HG02571 (cell line): Measurements from ENCODE around the gene PNPLA7.
"Not testable (repeated sequence)": the region's sequence is repeated elsewhere in the genome, so short reads cannot be mapped to it uniquely, and the experiment has no call there.

Experiments
- ATAC-seq: cut with Tn5 transposase; IDR thresholded peaks from one replicate; pipeline ENCODE4 v1.9.1; 2021; ENCODE audit warnings: mild to moderate bottlenecking, moderate library complexity; ENCODE audit not compliant: unreplicated experiment

The PNPLA7 gene

GRCh38 chr9:137550231-137550621 is at the start of gene PNPLA7:
Gene PNPLA7 (minus strand): TSS chr9:137550402. CDS start chr9:137550197, 205 bp downstream.
- ATAC-seq: no peak

GRCh38 chr9:137598943-137599342 is 48.7 kb upstream of the PNPLA7 start:
- no peak for ATAC-seq

DNA sequence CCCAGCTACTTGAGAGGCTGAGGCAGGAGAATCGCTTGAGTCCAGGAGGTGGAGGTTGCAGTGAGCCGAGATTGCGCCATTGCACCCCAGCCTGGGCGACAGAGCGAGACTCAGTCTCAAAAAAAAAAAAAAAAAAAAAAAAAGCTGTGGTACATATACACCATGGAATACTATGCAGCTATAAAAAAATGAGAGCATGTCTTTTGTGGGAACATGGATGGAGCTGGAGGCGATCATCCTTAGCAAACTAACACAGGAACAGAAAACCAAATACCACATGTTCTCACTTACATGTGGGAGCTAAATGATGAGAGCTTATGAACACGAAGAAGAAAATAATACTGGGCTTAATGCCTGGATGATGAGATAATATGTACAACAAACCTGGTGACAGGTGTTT is 46.4 kb upstream of the PNPLA7 start:
- not testable (repeated sequence) for ATAC-seq

DNA sequence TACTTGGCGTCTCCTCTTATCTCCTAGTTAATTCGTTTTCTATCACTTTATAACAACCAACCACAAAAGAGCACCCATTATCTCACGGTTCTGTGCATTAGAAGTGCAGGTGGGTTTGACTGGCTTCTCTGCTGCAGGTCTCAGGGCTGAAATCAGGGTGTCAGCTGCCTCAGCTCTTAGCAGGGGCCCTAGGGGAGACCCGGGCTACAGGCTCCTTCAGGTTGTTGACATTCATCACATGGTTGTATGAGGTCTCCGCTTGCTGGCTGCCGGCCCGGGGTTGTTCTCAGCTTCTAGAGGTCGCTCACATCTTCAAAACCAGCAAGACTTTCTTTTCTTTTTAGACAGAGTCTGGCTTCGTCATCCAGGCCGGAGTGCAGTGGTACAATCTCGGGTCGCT is 43.0 kb upstream of the PNPLA7 start:
- no peak for ATAC-seq

GRCh38 chr9:137592767-137593166 is 42.6 kb upstream of the PNPLA7 start:
- ATAC-seq: no peak

DNA sequence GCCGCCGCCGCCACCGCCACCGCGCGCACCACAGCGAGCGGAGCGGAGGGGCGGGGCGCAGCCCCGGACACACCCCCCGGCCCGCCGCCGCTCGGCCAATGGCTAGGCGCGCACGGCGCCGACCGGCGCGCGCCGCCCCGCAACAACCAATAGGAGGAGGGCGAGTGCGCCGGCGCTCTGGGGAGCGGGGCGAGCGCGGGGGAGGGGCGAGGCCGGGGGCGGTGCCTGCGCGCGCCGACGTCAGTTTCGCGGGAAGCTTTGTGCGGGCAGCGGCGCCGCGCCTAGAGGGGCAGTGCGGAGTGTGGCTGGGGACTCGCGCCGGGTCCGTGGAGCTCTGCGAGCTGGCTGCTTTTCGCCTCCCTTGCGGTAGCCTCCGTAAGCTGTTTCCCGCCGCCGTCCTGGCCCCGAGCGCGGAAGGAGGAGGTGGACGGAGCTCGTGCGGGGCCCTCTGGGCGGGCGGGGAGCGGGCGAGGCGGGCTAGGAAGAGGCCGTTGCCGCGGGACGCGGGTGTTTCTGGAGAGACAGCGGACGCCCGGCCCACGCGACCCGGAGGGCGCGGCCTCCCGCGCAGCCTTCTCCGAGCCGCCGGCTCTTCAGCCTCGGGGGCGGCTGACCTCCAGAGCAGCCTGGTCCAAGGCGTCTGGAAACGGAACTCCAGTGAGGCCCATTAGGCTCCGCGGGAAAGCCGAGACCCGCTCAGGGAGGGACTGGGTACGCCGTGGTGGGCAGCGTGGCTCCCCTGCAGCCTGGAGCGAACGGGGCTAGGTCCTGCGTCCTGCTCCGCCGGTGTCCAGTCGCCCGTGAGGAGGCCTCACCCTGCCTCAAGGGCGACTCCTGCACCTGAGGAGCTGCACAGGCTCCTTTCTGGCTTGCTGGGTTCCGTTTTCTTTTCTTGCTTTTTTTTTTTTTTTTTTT is 40.5 kb upstream of the PNPLA7 start, which contains the start of gene ZMYND19:
Gene ZMYND19, minus strand, starts transcription at position 44 of the 915 bp plus-strand sequence. CDS start 249 bp downstream, outside the sequence.
- peak; percentile 88 for ATAC-seq

GRCh38 chr9:137590123-137590468 is 39.9 kb upstream of the PNPLA7 start:
- no peak for ATAC-seq

DNA sequence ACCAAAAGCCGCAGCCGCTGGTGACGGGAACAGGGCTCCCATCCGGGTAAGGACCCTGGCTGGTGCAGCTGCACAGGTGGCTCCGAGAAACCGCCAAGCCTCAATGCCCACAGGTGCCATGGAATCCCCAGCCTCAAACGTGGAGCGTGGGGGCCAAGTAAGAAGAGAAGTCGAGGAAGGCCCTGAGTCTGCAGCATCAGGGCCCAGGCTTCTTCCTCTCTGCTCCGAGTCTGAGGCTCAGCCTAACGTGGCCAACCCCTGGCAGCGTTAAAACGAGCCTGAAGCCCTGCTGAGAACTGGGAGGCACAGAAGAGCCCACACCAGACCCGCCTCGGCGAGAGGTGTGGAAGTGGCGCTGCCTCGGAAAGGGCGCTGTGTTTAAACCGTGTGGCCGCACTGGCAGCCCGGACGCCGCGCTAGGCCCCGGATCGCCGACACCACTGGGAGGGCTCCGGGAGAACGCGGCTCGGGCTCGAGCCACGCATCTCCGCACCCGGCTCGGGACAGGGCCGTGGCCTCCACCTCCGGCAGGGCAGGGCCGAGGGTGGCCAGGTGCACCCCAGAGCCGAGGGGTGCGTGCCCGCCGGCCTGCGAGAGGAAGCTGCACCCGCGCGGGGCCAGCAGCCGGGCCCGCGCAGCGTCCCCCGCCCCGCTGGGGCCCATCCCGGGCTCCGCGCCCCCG is 39.4 kb upstream of the PNPLA7 start:
- peak; percentile 14 for ATAC-seq

DNA sequence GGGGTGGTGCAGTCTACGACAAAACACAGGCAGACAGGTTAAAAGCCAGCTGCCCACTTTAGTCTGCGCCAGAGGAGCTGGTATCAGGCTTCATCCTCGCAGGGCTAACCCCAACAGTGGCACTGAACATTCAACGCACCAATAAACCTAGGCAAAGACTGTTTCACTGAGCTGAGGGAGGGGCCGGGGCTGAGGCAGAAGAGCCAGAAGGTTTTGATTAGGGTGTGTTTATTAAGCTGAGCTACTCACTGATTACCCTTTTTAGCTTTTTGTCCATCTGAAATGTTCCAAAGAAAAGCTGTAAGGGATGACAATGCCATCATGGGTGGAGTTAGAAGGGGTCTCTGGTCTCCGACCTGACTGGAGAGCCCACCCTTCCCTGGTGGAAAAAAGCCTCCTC is 38.7 kb upstream of the PNPLA7 start:
- ATAC-seq: no peak

DNA sequence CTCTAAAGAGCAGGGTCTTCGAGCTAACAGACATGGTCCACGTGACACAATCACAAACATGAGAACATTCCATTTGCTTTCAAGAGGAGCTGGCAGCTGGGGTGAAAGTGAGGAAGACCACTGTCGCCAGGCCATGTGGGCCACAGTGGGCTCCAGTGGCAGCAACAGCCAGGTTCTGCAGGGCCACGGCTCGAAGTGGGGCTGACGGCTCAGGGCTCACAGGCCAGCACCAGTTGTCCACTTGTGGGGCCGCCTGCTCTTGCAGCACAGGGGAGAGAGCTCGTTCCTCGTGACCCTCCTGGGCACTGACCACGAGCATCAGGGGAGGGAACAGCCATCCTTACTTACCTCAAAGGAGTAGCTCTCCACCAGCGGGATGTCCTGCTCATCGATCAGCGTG is 38.1 kb upstream of the PNPLA7 start:
- ATAC-seq: no peak

- ATAC-seq: no peak
Observed at GRCh38 chr9:137586854-137587253, 36.7 kb upstream of the PNPLA7 start.

GRCh38 chr9:137583957-137584356 is 33.8 kb upstream of the PNPLA7 start:
- ATAC-seq: no peak

GRCh38 chr9:137583347-137583746 is 33.1 kb upstream of the PNPLA7 start:
- no peak for ATAC-seq

- no peak for ATAC-seq
Observed at GRCh38 chr9:137582286-137582860, 32.2 kb upstream of the PNPLA7 start.

- no peak for ATAC-seq
Observed at GRCh38 chr9:137581361-137582285, 31.4 kb upstream of the PNPLA7 start.

GRCh38 chr9:137580954-137581322 is 30.7 kb upstream of the PNPLA7 start:
- no peak for ATAC-seq

- no peak for ATAC-seq
Observed at GRCh38 chr9:137580209-137580953, 30.2 kb upstream of the PNPLA7 start.

DNA sequence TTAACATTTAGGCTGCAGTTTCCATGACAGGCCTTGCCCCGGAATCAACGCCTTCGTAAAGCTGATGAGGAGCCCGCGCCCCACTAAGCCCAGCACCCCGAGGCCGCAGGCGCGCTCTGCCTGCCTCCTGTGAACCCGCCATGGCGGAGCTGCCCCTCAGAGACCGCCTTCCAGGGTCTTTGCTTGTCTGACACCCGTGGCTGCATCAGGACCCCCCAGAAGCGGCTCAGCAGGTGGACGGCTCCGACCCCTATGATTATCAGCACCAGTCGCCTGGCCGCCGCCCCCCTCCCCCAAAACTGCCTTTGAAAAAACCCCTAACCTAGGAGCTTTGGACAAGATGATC is 29.0 kb upstream of the PNPLA7 start:
- no peak for ATAC-seq

- ATAC-seq: peak; percentile 88
Observed at GRCh38 chr9:137578518-137579258, 28.5 kb upstream of the PNPLA7 start, which contains the start of gene DPH7. Gene DPH7 (minus strand): TSS chr9:137578925. CDS start chr9:137578777, 148 bp downstream.
